AG08395 (cell line): ENCODE measurements around the gene EPHA1.
"Not testable (repeated sequence)": the region's sequence is repeated elsewhere in the genome, so short reads cannot be mapped to it uniquely, and the experiment has no call there.

Experiments used
- DNase-seq: peaks from one replicate; pipeline ENCODE4 v3.0.0; 2012; ENCODE audit warnings: mixed read lengths, low spot score

The EPHA1 gene

DNA sequence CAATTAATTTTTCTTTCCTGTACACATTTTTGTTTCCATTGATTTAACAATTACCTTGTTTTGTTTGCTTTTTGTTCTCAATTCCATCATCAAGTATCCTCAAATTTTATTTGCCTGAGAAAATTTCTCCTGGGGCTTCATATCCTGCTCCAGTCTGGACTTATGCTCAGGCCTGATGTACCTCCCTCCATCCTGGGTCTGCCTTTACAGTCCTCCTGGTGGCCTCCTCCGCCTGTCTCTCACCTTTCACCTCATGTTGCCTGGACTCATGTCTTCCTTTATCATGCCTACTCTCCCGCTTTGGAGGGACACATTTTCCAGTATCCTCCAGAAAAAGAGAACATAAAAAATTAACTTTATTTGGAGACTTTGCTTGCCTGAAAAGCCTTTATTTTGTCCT is 22.5 kb upstream of the EPHA1 start:
- no peak for DNase-seq

DNA sequence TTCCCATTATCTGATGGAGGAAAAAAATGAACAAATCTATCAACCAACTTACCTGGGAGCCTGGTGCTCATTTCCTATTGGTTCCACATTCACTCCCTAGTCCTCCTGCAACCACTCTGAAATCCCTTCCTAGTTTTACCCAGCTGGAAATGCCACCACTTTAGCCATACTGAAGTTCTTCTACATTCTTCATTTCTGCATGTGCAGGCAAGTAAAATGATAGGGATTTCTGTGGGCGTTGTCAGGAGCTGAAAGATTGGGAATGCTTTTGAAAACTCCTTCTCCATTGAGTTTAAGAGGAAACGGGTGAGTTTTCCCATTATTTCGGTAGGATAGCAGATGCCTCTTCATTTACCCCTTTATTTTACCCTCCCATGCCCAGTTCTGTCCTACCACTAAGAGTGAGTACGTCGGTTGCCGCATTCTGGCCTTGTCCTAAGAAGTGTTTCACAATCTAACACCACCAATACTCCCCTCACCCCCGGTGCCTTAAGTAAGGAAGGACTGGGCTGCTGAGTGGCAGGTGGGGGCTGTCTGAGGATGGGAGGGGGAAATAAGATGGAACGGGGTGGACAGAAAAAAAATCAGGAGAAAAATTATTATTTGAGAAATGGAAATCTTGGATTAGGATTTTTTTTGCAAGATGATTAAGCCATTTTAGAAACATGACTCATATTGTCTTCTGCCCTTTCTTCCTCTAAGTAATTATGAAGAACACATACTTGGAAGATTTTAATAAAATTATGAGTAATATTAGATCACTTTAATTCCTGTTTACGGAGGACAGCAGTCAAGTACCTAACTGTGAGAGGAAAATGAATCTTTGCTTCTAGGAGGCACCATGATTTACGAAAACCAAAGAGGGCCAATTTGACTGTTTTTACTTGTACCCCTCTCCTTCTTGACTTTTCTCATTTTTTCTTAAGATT is 21.4 kb upstream of the EPHA1 start:
- no peak for DNase-seq

DNA sequence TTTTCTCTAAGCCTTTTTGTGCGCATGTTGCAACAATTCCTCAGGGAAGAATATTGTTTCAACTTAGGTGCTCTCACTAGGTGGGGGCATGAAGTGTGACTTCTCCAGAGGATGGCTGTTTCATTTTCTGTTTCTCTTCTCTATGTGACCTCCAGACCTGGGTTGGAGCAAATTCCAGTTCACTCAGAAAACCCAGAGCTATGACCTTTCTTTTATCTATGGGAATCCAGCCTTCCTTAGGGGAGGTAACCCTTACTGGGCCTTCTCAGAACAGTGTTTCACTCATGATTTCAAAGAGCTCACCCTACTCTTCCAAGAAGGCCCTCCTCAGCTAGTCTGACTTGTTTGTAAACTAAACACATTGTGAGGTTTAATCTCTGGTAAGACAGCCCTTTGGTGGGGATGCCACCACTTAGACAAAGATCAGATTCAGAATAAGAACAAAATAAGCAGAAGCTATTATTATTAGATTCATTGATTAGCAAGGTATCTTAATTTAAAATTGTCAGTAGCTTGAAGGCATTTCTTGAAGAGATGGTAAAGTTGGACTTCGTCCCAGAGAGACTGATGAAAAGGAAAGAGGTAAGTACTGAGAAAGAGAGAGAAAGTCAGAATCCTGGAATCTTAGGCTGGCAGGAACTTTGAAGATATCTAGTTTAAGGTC is 18.0 kb upstream of the EPHA1 start:
- no peak for DNase-seq

DNA sequence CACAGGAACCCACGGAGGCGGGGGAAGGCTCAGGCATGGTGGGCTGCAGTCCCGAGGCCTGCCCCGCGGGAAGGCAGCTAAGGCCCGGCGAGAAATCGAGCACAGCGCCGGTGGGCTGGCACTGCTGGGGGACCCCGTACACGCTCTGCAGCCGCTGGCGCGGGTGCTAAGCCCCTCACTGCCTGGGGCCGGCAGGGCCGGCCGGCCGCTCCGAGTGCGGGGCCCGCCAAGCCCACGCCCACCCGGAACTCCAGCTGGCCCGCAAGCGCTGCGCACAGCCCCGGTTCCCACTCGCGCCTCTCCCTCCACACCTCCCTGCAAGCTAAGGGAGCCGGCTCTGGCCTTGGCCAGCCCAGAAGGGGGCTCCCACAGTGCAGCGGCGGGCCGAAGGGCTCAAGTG is 15.8 kb upstream of the EPHA1 start:
- DNase-seq: not testable (repeated sequence)

DNA sequence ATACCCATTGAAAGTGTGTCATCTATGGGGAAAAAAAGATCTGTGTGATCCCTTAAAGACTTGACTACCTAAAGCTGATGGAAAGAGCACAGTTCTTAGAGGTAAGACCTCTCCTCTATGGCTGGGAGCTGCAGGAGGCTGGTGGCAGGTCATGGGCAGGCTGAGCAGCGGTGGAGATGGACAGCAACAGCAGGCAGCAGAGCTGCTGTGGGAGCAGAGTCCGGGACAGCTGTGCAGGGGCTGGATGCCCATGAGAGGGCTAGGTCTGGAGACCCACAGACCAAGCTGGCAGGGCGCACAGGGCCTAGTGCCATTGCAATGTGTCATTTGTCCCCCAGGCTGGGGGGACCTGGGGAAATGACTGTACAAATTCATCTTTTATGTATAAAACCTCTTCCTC is 13.4 kb upstream of the EPHA1 start:
- no peak for DNase-seq

DNA sequence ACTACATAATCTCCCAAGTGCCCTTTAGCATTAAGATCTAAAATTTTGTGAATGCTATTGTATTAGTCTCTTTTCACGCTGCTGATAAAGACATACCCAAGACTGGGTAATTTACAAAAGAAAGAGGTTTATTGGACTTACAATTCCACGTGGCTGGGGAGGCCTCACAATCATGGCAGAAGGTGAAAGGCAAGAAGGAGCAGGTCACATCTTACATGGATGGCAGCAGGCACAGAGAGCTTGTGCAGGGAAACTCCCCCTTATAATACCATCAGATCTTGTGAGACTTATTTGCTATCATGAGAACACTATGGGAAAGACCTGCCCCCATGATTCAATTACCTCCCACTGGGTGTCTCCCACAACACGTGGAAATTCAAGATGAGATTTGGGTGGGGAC is 12.0 kb upstream of the EPHA1 start:
- DNase-seq: not testable (repeated sequence)

DNA sequence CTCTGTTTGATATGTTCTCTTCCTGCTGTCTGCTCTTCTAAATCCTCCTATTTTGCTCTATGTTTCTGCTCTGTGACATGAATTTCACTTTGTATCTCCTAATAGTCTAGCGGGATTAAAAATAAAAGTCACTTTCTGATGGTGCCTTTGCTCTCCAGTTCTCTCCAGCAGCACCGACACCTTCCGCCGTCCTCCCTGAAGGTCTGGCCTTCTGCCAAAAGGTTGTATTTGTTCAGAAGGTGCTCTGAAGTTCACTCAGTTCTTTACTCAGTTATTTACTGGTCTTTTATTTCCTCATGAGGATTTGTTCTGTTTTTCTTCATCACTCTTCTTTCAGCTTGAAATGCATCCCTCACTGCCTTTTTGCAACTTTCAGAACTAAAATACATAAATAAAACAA is 11.2 kb upstream of the EPHA1 start:
- DNase-seq: no peak

DNA sequence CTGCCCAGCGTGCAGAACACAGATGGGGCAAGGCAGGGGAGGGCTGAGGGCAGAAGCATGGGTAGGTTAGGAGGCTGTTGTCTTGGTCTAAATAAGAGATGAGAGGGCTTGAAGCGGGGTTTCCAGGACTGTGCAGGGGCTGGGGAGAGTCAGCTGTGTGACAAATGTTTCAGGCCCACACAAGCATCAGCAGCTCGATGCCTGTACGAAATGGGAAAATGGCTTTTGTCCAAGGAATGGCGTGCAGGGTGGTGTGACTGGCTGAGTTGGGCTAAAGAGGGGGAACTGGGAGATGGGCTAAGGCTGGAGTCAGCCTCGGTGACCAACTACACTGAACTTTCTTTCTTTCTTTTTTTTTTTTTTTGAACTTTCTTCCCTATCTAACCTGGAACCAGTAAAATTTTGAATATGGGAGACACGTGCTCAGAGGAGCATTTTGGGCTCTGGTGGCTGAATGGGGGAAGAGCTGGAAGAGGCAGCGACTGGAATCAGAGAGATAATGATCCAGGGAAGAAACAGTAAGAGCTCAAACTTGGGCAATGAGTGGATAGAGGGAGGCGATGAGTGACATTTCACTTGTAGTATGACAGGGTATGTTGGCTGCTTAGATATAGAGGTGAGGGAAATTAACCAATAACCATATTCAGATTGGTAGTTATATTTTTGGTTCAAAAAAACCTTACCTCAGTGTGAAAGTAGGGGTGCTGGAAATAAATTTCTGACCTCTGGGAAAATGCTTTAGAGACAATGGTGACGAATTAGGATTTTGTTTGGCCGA is 10.2 kb upstream of the EPHA1 start:
- DNase-seq: no peak

DNA sequence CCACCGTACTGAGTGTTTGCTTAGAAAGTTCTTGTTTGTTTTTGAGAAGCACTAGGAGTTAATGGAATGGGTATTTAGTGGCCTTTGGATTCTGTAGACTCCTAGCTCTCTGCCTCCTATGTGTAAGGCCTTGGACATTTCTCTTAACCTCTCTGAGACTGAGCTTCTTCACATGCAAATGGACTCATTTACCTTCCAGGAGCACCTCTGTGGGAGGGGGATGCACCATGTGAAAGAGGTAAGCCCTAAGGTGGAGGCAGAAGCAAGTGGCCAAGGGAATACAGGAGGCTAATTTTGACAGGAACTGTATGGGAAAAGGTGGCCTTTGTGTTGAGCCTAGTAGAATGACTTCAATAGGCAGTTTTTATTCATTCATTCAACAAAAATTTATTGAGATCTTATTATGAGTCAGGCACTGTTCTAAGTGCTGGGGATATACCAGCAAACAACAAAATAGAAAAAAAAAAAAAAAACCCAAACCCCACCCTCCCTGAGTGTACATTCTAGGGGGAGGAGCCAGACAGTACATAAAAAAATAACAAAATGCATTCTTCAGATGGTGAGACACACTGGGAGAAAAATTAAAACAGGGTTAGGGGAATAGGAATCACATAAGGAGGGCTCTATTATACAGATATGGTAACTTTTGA is 9.2 kb upstream of the EPHA1 start:
- no peak for DNase-seq

DNA sequence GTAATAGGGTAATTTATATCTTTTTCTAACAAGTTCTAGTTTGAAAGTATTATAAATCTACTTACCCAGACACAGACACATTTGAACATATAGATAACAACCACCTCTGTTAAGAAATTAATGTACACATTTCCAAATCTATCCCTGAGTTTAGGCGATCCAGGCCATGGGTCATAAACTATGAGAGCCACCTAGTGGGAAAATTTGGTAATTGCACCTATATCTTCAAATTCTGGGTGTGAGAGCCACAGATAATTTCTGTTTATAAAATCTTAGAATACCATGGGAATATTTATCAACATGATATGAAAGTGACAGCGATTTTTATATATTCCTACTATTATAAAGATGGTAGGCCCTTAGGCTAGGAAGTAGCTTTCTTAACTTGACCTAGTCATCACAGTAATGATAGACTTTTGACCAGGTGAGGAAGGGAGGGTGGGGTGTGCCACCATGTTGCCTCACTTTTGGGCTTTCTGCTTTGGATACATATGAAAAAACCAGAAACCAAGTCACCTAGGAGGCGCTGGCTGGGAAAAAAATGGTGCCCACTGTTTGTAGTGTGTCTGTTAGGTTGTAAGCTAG is 8.0 kb upstream of the EPHA1 start:
- peak; percentile 76 for DNase-seq

DNA sequence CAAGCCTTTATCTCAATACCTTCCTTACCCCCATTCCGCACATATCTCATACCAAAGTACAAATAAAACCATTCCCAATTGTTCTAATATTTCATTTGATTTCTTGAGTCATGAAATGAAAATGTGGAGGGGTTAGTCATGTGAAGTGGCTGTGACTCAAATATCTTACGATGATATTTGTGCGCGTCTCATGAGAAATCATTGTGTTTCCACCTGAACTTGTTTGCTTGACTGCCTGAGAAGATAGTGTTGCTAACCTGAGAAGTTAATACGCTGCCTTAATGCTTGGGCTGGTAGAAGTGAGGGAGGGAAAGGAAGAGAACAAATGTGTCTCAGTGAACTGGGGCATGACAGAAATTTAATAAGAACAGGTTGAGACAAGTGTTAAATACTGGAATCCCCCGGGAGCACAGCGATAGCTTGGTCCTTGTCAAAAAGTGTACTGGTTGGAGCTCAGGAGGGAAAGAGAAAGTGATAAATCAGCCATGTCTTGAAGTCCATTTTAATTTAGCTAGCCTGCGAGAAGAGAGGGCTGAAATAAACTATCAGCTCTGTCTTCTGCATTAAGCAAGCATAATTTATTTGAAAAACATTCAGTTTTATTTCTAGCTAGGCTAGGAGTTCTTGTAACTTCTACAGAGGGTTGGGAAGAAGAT is 7.2 kb upstream of the EPHA1 start:
- DNase-seq: no peak

DNA sequence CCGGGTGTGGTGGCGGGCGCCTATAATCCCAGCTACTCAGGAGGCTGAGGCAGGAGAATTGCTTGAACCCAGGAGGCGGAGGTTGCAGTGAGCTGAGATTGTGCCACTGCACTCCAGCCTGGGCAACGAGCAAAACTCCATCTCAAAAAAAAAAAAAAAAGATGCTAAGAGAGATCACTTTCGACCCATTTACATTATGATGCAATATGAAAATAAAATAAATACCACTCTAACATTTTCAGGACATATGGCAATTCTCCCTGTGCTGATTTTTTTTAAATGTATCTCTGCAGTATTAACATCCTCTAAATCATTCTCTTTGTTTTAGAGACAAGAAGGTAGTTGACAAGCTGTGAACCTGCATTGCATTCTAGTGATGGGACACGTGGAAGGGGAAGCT is 6.6 kb upstream of the EPHA1 start:
- DNase-seq: not testable (repeated sequence)

DNA sequence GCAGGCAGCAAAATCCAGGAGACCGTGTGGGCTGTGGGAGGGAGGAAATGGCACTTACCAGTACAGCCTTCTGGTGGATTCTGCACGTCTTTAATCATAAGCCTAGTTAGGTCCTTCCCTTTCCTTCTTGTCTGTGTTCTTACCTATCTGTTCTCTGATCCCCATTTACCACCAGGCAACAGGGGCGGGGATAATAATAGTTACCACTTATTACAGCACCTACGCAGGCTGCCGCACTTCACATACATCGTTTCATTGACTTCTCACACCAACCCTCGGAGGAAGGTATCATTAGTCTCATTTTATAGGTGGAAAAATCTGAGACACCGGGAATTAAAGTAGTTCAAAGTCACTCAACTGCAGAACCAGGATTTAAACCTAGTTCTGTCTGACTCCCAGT is 4.5 kb upstream of the EPHA1 start:
- no peak for DNase-seq

DNA sequence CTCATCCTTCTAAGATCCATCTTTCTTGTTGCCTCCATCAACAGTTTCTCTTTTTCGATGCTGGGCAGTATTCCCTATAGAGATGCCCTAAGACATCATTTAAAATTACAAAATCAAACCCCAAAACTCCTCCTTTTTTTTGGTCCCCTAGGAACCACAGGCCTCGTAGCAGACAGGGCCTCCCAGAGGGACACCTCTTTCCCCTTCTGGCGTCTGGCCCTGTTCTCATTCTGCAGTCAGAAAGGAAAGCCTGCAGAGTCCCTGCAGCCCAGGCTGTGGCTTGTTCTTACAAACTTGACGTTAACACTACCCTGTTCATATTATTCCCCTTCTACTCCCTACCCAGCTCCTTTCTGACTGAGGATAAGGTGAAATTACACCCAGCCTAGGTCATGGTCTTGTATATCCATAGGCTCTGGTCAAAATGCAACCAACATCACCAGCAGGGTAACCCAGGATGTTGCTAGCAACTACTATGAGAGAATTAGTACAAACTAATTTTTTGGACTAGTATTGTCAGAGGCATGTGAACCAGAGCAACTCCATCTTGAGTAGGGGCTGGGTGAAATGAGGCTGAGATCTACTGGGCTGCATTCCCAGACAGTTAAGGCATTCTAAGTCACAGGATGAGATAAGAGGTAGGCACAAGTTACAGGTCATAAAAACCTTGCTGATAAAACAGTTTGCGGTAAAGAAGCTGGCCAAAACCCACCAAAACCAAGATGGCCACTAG is 3.5 kb upstream of the EPHA1 start:
- no peak for DNase-seq

DNA sequence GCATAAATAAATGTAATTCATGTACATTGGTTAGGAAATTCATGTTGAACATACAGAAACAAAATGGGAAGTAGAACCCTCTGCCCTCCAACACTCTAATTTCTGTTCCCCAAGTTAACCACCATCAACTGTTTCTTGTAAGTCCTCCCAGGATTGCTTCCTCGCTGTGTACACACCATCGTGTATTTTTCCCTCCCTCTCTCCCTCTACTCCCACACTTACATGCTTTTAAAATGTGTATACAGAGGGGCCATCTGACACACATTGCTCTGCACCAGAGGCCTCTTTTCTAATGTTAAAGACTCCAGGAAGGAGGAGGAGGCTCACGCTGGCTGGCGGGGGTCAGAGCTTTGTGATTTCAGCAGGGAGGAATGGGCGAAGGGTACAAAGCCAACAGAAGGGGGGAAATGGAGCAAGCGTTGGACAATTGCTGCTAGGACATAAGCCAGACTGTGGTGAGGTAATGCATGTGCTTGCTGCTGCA is 1.9 kb upstream of the EPHA1 start:
- DNase-seq: no peak

DNA sequence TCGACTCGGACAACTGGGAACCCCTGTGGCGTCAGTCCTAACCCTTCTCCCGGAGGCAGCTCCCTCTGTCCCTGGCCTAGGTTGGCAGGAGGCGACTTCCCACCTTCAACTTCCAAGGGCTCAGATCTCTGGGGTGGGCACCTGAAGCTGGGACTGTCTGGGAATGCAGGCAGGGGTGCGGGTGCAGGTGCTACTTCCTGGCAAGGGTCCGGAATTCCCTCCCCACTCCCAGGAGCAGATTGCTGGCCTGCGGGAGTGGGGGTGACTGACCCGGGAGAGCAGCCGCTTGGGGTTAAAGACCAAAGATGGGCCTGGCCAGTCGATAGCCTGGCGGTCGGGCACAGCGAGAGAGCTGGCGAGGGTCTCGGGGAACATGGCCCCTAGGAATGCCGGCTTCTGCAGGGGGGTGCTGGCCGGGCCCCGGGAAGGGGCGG is 387 bp downstream of the EPHA1 start:
- DNase-seq: no peak

DNA sequence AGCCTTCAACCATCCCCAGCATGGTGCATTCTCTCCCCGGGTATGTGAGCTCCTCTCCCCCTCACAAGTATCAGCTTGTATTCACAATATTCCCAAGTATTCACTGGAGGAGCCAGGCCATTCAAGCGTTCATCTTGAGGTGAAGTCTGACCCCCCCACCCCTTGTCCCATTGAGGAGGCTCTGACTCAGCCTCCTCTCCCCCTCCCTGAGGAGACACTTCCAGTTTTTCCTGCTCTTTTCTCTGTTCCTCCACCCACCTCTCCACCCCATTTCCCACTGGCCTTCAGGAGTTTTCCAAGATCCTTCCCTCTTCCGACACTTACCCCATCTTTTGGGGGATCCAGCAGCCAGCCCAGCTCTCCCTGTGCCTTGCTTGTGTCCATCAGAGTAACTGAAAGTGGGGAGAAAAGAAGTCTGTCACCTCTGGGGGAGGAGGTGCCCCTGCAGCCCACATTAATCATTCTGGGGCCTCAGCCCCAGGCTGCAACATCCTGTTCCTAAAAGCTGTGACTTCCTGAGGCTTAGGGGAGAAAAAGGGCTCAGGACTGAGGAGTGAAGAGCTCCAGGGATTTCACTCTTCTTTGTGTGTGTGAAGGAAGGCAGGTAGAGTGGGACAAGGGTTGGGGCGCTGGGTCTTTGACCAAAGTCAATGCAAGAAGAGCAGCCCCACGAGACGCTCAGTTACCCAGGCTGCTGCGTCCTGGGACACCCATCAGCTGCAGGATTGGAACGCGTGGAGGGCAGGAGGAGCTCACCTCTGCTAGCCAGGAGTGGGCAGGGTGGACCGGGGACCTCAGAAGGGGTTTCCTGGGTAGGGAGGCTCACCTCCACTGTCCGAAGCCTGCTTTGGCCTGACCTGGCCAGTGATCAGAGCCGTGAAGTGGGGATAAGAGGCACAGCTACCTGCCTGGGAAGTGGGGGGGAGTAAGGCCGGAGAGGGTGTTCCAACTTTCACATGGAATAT is 1.1 kb downstream of the EPHA1 start:
- DNase-seq: no peak

DNA sequence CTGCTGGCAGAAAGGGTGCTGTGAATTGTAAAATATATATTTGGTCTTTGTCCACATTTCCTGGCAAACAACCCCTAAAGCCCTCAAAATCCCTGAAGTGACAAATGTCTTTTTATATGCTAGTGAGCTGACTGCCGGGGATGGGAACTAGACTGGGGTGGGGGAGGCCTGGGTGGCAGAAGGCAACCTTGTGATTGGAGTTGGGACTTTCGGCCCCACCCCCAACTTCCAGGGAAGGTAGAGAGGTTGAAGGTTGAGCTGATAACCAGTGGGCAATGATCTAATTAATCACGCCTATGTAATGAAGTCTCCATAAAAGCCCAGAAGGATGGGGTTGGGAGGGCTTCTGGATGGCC is 2.7 kb downstream of the EPHA1 start:
- DNase-seq: no peak
